Measurements from ENCODE around the gene TIMM21.
A peak's percentile ranks its signal among the peaks of the same experiment; 100 is the strongest.

TIMM21 gene

DNA sequence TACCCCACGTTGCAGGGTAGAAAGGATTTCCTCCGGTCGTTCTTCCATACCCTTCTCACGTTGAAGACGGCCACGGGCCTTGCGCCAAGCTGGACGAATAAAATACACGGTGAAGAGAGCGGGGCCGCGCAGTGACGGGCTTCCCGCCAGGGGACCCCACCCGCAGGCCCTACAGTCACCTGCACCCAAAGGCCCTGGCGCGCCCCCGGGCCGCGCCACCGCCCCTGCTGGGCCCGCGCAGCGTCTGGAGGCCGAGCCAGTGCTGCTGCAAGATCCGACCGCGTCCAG lies 888 bp upstream of the TIMM21 start:
- no peak for DNase-seq (ENCODE audit: low spot score)

GRCh38 chr18:74148543-74149070 lies 284 bp downstream of the TIMM21 start:
- DNase-seq (ENCODE audit: low spot score), result peak; percentile 7

DNA sequence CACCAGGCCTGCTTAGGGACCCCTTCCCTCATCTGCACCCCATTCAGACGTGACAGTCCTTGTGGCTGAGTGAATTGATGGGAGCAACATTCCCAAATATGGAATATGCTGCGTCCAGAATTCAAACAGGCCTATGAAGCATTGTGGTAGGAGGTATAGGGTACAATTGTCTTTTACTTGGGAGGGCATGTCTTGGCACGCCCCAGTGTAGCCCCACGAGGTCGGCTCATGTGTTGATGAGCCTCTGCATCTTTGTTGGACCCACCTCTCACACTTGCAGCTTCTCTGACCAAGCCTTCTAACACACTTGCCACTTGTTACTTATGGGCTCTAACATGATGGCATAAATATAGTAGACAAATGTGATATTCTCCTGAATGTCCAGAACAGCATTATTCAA lies 1.6 kb downstream of the TIMM21 start:
- DNase-seq (ENCODE audit: low spot score), result no peak

- no peak for DNase-seq (ENCODE audit: low spot score)
These were observed 3.9 kb downstream of the TIMM21 start for GRCh38 chr18:74152270-74152669.

DNA sequence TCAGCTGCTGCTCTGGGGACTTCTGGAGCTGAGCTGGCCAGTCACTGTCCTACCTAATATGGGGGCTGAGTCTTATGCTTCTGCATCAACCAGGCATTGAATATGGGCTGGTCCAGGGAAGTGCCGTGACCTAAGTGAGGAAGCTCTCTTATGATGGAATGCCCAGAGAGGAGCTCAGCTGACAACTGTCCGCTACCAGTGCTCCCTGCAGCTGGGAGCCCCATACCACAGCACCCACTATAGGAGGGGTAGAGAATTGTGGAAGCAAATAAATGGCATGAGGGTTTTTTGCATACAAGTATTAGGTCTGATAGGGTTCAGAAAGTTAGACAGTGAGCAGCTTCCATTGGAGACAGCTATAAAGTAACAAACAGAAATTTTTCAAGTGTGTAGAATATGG lies 4.5 kb downstream of the TIMM21 start:
- DNase-seq (ENCODE audit: low spot score), result no peak

DNA sequence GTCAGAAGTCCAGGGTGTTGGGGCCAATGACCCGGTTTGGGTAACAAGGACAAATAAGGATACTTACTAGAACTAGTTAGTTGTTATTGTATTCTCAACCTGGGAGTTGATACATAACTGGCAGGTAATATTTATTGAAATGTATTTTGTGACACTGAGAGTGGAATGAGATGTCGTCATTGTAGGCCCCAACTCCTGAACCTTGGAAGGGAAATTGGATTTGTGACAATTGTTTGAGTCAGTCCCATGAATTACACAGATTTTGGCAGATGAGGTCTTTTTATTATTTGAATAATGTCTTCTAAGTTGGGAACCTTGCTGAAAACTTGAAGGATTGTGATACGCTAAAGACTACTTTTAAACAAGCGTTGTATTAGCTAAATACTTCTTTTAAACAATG lies 5.1 kb downstream of the TIMM21 start:
- DNase-seq (ENCODE audit: low spot score), result no peak

- DNase-seq (ENCODE audit: low spot score), result no peak
These were observed 5.5 kb downstream of the TIMM21 start for GRCh38 chr18:74153793-74154192.

DNA sequence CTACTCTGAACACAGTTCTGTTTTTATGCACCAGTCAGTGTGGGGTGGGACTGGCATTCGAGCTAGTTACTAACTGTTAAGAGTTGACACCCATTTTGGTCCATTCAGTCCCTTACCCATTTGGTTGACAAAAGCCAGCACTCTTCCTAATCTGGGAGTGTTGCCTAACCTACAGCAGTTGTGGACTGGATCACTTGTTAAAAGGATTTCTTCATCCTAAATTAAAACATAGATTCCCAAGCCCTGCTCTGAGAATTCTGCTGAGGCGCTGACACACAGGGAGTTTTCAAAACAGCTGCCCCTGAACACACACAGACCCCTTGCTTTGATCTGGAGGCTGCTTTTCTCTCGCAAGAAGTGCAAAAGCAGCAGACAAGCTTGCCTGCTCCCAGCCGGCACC lies 6.4 kb downstream of the TIMM21 start:
- DNase-seq (ENCODE audit: low spot score), result no peak

DNA sequence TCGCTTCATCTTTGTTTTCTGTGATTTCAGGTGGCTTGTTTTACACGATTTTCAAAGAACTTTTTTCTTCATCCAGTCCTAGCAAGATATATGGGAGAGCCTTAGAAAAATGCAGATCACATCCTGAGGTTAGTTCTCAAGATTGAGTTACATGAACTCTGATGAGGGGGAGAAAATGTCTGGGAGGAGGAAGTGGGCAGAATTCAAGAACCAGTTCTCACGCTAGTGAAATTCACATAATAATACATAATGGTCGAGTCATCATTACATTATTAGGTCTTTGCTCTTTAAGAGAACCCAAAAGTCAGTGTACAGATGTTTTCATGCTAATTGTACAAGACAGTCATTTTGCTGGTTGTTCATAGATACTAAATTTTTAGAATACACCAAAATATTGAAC lies 7.0 kb downstream of the TIMM21 start:
- no peak for DNase-seq (ENCODE audit: low spot score)

- no peak for DNase-seq (ENCODE audit: low spot score)
These were observed 14.8 kb downstream of the TIMM21 start for GRCh38 chr18:74163019-74163660.

GRCh38 chr18:74166386-74166785 lies 18.1 kb downstream of the TIMM21 start:
- DNase-seq (ENCODE audit: low spot score), result no peak

DNA sequence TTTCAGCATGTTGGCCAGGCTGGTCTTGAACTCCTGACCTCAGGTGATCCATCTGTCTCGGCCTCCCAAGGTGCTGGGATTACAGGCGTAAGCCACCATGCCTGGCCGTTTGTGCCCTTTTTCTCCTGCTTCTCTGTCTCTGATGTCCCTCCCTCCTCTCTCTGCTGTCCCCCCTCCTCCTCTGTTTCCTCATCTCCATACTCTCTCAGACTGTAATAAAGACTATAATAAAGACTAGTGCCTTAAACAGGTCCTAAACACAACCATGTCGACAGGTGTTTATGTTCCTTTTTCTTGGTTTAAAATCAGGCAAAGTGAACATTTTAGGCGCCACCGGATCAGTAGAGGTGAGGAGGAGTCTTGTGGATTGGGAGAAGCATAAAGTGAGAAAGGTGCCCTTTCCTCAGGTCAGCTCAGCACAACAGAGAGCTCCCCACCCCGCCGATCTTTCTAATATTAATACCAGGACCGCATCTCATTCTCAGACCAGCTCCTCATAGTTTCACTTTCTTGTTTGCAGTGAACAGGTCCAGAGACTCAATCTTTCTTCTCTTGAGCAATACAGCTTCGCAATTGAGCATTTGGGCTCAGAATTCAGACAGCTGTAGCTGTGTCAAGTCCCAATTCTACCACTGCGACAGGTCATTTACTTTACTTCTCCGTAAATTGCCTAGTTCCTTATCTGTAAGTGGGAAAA lies 23.7 kb downstream of the TIMM21 start:
- DNase-seq (ENCODE audit: low spot score), result no peak

GRCh38 chr18:74172697-74173433 lies 24.5 kb downstream of the TIMM21 start:
- DNase-seq (ENCODE audit: low spot score), result no peak

DNA sequence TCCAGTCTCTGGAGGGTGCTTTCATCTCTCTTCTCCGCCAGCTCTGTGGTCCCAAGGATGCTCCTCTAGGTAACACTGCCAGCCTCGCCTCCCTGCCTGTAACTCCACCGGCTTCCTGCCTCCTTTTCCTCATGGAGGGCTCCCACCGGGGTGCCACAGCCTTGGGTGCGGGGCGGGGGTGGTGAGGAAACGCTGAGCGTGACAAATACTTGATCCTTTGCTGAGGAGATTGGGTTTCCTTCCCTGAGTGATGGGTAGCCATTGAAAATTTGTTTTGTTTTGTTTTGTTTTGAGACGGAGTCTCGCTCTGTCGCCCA lies 25.1 kb downstream of the TIMM21 start:
- no peak for DNase-seq (ENCODE audit: low spot score)

GRCh38 chr18:74175658-74176057 lies 27.3 kb downstream of the TIMM21 start:
- no peak for DNase-seq (ENCODE audit: low spot score)

GRCh38 chr18:74178884-74179283 lies 30.6 kb downstream of the TIMM21 start:
- no peak for DNase-seq (ENCODE audit: low spot score)

DNA sequence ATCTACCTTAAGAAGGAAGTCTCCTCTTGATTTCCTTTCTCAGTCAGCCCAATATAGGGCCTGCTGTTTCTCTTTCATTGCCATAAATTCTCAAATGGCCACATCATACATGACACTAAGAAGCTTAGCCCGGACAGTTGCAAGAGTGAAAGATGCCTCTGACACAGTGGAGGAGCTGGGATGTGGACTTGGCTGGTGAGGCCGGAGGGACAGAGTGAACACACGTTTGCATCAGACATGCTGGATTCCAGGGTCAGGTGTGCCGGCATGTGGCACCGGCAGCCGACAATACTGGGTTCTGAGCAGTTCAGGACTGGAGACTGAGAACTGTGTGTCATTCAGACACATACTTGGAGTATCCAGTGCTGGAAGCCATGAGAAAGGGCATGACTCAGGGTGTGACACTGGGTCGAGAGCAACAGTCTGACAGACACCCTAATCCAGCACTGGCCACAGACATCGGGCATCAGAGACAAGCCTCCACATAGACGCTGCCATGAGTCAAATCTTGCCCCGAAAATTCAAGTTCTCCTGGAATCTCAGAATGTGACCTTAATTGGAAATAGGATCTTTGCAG lies 31.4 kb downstream of the TIMM21 start:
- no peak for DNase-seq (ENCODE audit: low spot score)

GRCh38 chr18:74182335-74182734 lies 34.0 kb downstream of the TIMM21 start:
- DNase-seq (ENCODE audit: low spot score), result no peak

DNA sequence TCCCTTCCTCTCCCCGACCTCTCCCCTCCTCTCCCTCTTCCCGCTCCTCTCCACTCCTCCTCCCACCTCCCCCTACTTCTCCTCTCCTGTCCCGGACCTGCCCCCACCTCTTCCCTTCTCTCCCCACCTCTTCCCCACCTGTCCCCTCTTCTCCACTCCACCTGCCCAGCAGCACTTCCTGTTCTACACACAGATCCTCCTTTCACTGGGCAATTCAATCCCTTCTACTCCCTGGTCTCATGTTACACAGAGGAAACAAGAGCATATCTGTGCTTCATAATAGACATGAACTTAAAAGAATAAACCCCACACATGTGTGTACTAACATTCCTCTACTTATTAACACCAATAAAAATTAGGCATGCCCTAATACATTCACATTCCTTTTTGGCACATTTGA lies 34.8 kb downstream of the TIMM21 start:
- no peak for DNase-seq (ENCODE audit: low spot score)

GRCh38 chr18:74184875-74185274 lies 36.6 kb downstream of the TIMM21 start:
- no peak for DNase-seq (ENCODE audit: low spot score)

DNA sequence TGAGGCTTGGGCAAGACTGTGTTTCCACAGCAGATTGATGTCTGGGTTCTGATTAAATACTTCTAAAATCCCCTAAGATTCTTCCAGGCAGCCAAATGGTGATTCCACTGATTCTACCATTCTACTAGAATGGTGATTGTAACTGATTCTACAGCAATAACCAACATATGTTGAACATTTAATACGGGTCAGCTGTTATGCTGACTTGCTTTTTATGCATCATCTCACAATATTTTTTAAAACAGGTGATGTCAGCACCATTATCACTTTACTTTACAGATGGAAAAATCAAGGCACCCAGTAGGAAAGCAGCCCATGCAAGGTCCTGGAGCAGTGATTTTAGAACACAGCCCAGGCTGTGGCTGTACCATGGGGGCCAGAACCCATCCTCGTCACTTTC lies 37.5 kb downstream of the TIMM21 start:
- DNase-seq (ENCODE audit: low spot score), result no peak

DNA sequence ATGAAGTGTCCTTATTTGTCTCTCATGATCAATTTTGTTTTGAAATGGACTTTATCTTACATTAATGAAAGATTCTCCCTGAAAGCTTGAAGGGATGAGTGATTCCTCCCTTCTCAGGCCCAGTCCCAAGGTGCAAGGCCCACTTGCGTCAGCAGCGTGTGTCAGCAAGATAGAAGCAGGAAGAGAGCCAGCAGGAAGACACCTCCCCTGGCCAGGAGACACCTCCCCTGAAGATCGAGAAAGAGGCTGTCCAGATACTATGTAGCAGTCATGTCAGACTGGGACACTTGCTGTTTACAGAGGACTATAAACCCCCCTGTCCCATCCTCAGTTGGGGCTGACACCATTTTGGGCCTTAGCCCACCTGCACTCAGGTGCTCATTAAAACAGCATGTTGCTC lies 38.3 kb downstream of the TIMM21 start:
- DNase-seq (ENCODE audit: low spot score), result no peak

DNA sequence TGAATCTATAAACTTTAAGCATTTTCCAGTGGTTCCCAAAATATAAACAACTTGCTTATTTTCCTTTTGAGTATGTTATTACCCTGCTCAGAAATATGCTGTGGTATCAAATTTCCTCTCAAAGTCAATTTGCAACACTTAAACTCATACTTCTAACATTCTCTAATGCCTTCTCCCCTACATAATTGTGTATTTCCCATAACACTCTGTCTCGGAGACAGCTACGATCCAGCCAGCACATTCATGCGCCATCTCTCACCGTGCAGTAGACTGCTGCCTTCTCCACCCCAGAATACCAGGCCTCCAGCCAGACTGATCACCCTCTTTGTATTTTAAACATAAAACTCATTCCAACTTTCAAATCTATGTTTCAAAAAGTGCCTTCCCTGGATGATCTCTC lies 41.8 kb downstream of the TIMM21 start:
- DNase-seq (ENCODE audit: low spot score), result no peak
